ENCODE measurements around the gene GALNT2. TPM values are rescaled to one million over a fixed set of nuclear protein-coding genes. Genes with fewer than 3 reads are reported as not detected.

Gene GALNT2
- total and polyA plus RNA-seq, 9 of the 15 experiments (the other 6 are each of a cell fraction or from before 2014, with no cell fraction given) = 1.6 to 106 (median 51.9) TPM

- TF ChIP-seq, protein P1, sequence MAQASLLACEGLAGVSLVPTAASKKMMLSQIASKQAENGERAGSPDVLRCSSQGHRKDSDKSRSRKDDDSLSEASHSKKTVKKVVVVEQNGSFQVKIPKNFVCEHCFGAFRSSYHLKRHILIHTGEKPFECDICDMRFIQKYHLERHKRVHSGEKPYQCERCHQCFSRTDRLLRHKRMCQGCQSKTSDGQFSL (CRISPR knock-in tag; IDR thresholded peaks at IDR 0.05) = no peak
- TF ChIP-seq, protein P1 (tag; IDR thresholded peaks at IDR 0.05) = no peak
- TF ChIP-seq MAFF (IDR thresholded peaks at IDR 0.05; ENCODE audit: low read length) = no peak
- peak; percentile 30; the same call in 1 of the 2 replicates for TF ChIP-seq CREM (IDR thresholded peaks at IDR 0.05; ENCODE audit: low read depth)
- TF ChIP-seq ZNF449 (CRISPR knock-in tag; IDR thresholded peaks at IDR 0.05) = no peak
- TF ChIP-seq FOXK2 (conservative IDR thresholded peaks at IDR 0.05 in 1 of 2, IDR thresholded peaks at IDR 0.05 in 1 of 2; ENCODE audit: low read depth in 2 of 2) = peak in 1 of 2 experiments; percentile 55; a peak in 2 of 4 replicates
- peak; percentile 82 for TF ChIP-seq RBBP5 (IDR thresholded peaks at IDR 0.05; ENCODE audit: borderline replicate concordance, insufficient read depth, low read length, poor library complexity, severe bottlenecking)
- no peak for TF ChIP-seq POLR2B (IDR thresholded peaks at IDR 0.05; ENCODE audit: low read depth, partially characterized antibody)
- TF ChIP-seq E4F1 (CRISPR knock-in tag; IDR thresholded peaks at IDR 0.05; ENCODE audit: borderline replicate concordance) = no peak
- TF ChIP-seq ERF (CRISPR knock-in tag; IDR thresholded peaks at IDR 0.05) = no peak
- no peak for TF ChIP-seq ZNF75A (CRISPR knock-in tag; IDR thresholded peaks at IDR 0.05)
- TF ChIP-seq, protein P2, sequence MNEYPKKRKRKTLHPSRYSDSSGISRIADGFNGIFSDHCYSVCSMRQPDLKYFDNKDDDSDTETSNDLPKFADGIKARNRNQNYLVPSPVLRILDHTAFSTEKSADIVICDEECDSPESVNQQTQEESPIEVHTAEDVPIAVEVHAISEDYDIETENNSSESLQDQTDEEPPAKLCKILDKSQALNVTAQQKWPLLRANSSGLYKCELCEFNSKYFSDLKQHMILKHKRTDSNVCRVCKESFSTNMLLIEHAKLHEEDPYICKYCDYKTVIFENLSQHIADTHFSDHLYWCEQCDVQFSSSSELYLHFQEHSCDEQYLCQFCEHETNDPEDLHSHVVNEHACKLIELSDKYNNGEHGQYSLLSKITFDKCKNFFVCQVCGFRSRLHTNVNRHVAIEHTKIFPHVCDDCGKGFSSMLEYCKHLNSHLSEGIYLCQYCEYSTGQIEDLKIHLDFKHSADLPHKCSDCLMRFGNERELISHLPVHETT (CRISPR knock-in tag; conservative IDR thresholded peaks at IDR 0.05 in 1 of 2, IDR thresholded peaks at IDR 0.05 in 1 of 2) = peak in 1 of 2 experiments; percentile 45; a peak in 1 of 4 replicates
- TF ChIP-seq PPARD (CRISPR knock-in tag; IDR thresholded peaks at IDR 0.05) = no peak
- no peak for TF ChIP-seq PHB2 (IDR thresholded peaks at IDR 0.05; ENCODE audit: low read depth)
- peak; percentile 54; the same call in 1 of the 2 replicates for TF ChIP-seq DPF2 (IDR thresholded peaks at IDR 0.05)
- no peak for TF ChIP-seq SIN3A (IDR thresholded peaks at IDR 0.05; ENCODE audit: borderline replicate concordance in 2 of 2, control insufficient read depth in 1 of 2, low read depth in 2 of 2, low read length in 2 of 2)
Measured at GRCh38 chr1:230149751-230150584, 82.9 kb downstream of the GALNT2 start (continued).

Data from K562 (cell line).